ENCODE data around the gene ADGRF1.
A peak's percentile ranks its signal among the peaks of the same experiment; 100 is the strongest.
"Not testable (repeated sequence)": the region's sequence is repeated elsewhere in the genome, so short reads cannot be mapped to it uniquely, and the experiment has no call there.

Gene ADGRF1

GRCh38 chr6:47061309-47062300, 19.5 kb upstream of the ADGRF1 start:
- peak; percentile 14 for DNase-seq (ENCODE audit: low read depth)

GRCh38 chr6:47059216-47059885, 17.2 kb upstream of the ADGRF1 start:
- no peak for DNase-seq (ENCODE audit: low read depth)

DNA sequence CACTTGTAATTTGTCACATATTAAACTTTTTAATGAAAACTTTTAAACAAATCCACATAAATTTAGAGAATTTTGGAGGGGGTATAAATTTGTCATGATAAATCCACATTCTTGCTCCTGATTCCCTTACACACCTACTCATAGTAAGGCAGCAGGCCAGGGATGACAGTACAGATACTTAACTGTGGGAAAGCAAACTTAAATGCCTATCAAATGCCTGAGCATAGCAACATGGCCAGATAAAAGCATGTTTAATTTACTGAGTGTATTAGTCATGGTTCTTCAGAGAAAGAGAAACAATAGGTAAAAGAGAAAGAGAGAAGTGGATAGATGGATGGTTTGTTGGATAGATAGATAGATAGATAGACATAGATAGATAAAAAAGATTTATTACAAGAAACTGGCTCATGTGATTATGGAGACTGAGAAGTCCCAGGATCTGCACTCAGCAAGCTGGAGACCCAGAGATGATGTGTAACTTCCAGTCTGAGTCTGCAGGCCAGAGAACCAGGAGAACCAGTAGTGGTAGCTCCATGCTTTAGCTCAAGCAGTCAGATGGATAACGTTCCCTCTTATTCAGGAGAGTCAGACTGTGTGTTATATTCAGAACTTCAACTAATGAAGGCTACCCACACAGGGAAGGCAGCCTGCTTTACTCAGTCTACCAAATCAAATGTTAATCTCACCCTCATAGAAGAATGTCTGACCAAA, 15.9 kb upstream of the ADGRF1 start:
- DNase-seq (ENCODE audit: low read depth): no peak

DNA sequence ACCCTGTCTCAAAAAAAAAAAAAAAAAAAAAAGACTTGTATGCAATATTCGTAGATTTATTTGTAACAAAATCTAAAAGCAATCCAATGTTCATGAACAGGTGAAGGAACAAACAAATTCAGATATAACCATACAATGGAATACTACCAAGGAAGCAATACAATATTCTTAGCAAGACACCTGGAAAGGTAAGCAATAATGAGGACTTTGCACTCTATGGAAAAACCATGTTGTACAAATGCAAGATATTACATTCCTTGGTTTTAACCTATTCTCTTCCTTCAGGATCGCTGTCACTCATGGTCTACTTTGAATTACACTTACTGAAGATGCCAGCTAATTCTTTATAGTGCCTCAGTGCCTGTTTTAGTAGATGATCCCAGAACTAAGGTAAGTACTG, 14.7 kb upstream of the ADGRF1 start:
- DNase-seq (ENCODE audit: low read depth): no peak

GRCh38 chr6:47054302-47054701, 12.2 kb upstream of the ADGRF1 start:
- DNase-seq (ENCODE audit: low read depth): not testable (repeated sequence)

GRCh38 chr6:47048638-47049037, 6.5 kb upstream of the ADGRF1 start:
- DNase-seq (ENCODE audit: low read depth): no peak

DNA sequence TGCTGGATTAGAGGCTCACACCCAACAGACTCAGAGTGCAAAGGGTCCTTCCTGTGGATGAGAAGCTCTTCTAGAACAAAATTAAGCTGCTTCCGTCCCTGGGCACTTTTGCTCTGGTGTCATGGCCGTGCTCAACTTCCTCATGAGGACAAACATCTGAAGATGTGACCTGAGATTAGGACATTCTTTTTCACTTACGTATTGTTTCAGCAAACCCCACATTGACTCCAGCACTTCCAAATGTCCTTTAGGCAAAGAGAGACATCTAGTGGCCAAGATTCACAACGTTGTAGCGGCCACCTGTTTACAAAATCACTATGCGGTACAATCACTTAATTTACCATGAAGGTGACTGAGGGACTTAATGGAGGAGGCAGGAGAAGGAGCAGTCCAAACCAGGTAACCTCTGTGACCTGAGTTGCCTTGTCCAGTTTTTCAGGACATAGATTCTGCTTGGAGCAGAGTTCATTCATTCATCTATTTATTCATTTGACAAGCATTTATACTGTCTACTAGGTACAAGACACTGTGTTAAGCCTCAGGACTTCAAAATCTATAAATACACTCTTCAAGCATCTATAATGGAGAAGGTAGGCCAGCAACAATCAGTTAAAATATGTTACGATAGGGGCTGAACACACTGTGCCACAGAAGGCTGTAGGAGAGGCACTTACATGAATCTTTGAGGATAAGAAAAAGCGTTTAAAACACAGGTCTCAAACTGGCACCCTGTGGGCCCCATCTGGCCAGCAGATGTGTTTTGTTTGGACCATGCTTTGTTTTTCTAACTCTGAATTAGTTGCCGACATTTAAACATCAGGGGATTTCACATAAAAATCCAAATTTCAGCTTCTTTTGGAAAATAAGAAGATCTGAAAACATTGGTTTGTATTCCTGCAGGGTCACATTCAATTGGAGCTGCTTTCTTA, 5.6 kb upstream of the ADGRF1 start:
- DNase-seq (ENCODE audit: low read depth): peak; percentile 62

DNA sequence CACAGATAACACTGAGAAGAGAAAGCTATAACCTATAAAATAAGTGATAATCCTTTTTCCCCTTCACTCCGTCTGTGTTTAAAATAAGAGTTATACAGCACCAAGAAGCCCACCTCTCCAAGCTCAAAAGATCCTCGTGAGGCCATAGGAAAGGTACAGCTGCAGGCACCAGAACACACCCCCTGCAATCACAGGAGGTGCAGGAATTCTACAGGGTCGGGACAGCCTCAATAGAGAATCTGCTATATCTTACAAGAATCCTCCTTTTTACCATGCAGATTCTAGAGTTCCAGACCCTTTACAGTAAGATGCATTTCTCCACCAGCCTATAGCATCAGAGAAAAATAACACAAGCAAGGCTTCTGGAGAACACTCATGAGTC, 5.0 kb upstream of the ADGRF1 start:
- DNase-seq (ENCODE audit: low read depth): no peak

GRCh38 chr6:47044397-47044796, 2.3 kb upstream of the ADGRF1 start:
- DNase-seq (ENCODE audit: low read depth): no peak

DNA sequence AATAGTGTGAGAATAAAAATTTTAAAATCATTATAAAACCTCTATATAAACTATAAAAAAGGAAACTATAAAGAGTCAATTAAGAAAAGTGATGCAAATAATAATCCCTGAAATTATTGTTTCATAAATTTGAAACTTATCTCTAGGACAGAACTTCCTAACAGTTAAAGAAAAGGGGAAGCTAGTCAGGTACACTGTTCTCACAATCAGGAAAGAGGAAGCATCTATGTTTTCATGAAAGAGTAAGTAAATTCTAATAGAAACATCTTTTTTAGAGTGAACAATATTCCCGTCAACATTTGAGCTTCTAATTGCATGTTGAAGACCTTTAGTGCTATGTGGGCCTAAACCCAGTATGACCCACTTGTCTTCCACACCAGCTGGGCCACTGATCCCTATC, 1.2 kb upstream of the ADGRF1 start:
- DNase-seq (ENCODE audit: low read depth): no peak

- DNase-seq (ENCODE audit: low read depth): no peak
Measured at GRCh38 chr6:47041741-47042140, 391 bp downstream of the ADGRF1 start.

DNA sequence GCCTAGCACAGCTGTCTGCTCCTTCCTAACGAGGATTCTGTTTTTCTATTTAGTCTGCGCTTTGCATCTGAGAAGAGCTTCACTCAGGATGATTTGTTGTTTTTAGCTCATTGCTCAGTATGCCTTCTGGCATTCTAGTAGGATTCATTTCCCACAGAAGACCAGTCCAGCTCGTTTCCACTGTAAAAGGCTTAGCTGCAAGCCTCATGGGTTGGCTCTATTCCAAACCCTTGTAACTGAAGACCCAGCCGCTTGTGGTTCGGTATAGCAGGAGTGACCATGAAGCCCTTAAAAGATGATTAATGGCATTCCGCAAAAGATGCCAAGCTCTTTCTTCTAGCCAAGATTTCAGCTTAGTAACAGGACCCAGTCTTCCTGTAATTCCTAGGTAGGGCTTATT, 7.2 kb downstream of the ADGRF1 start:
- peak; percentile 96 for DNase-seq (ENCODE audit: low read depth)

DNA sequence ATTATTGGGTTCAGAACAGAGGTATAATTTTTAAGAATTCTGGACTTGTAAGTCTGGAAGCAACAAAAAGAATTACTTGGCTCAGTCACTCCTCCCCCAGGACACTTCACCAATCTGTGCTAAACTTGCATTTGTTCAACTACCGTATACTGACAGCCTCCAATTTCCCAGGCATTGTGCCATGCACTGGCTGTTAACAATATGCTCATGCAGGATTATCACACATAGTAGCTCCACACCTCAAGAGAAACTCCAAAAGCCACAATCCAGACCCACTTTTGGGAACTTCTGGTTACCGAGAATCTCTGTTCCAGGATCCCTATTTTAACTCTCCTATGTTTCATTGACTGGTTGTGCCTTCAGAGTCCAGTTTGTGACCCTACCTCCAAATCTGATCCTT, 7.7 kb downstream of the ADGRF1 start:
- DNase-seq (ENCODE audit: low read depth): no peak

- DNase-seq (ENCODE audit: low read depth): no peak
Measured at GRCh38 chr6:47032974-47033765, 9.0 kb downstream of the ADGRF1 start.

DNA sequence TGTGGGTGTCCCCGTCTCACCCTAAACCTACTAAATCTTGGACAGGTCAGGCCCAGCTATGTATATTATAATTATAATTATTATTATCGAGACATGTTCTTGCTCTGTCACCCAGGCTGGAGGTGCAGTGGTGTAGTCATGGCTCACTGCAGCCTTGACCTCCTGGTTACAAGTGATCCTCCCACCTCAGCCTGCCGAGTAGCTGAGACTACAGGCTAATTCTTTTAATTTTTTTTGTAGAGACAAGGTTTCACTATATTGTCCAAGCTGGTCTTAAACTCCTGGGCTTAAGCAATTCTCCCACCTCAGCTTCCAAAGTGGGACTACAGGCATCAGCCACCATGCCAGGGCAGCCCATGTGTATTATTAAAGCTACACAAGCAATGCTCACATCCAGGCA, 10.5 kb downstream of the ADGRF1 start:
- no peak for DNase-seq (ENCODE audit: low read depth)

GRCh38 chr6:47029865-47030561, 12.1 kb downstream of the ADGRF1 start:
- no peak for DNase-seq (ENCODE audit: low read depth)

GRCh38 chr6:47028835-47029360, 13.2 kb downstream of the ADGRF1 start:
- no peak for DNase-seq (ENCODE audit: low read depth)

- DNase-seq (ENCODE audit: low read depth): no peak
Measured at GRCh38 chr6:47027315-47027714, 14.8 kb downstream of the ADGRF1 start.

- DNase-seq (ENCODE audit: low read depth): no peak
Measured at GRCh38 chr6:47026679-47027078, 15.5 kb downstream of the ADGRF1 start.

GRCh38 chr6:47023573-47023972, 18.6 kb downstream of the ADGRF1 start:
- DNase-seq (ENCODE audit: low read depth): no peak
